Sigmoid colon (tissue), 4 donors: ENCODE results near the gene LETM1.

ENCODE experiments used
- CTCF ChIP-seq, 4 experiments: fragments of 450-650 bp in 3 of 4; fragments of 200-600 bp in 1 of 4; IDR thresholded peaks; one replicate each; pipeline ENCODE4 v1.5.1; 2016 to 2019; ENCODE audit warnings: antibody characterized with exemption in 4 of 4, mild to moderate bottlenecking in 3 of 4, moderate library complexity in 2 of 4
- POLR2A ChIP-seq, 2 donors: fragments of 450-650 bp; IDR thresholded peaks; one replicate each; pipeline ENCODE4 v1.6.1; 2016; ENCODE audit warnings: antibody characterized with exemption in 2 of 2, mild to moderate bottlenecking in 2 of 2, moderate library complexity in 2 of 2
- POLR2AphosphoS5 ChIP-seq, 4 donors: sonication (generic); formaldehyde crosslinking; IDR thresholded peaks; one replicate each; pipeline ENCODE4 v1.6.1; 2017; ENCODE audit warnings: antibody characterized with exemption in 4 of 4

DNA sequence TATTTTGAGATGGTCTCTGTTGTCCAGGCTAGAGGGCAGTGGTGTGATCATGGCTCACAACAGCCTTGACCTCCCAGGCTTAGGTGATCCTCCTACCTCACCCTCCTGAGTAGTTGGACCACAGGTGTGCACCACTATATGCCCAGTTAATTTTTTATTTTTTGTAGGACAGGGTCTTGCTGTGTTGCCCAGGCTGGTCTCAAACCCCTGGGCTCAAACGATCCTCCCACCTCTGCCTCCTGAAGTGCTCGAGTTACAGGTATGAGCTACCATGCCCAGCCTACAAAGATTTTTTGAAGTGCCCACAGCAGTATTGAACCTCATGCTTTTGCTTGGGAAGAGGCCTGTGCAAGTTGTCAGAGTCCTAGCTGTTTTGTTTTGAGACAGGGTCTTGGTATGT, 46.3 kb upstream of the LETM1 start:
- no peak for TF ChIP-seq CTCF (IDR thresholded peaks at IDR 0.05)
- no peak for TF ChIP-seq POLR2A (IDR thresholded peaks at IDR 0.05)
- TF ChIP-seq POLR2AphosphoS5 (IDR thresholded peaks at IDR 0.05): no peak
